NCI-H1105 treated with DMSO at 0.1 percent for 48 hours (cell line): Measurements from ENCODE around the gene VPS13D.
A peak's percentile ranks its signal among the peaks of the same experiment; 100 is the strongest.
"Not testable (repeated sequence)": the region's sequence is repeated elsewhere in the genome, so short reads cannot be mapped to it uniquely, and the experiment has no call there.

Experiments used
- DNase-seq: peaks from one replicate; lab custom pipeline; 2025; lab: John Stamatoyannopoulos, UW

Gene VPS13D

DNA sequence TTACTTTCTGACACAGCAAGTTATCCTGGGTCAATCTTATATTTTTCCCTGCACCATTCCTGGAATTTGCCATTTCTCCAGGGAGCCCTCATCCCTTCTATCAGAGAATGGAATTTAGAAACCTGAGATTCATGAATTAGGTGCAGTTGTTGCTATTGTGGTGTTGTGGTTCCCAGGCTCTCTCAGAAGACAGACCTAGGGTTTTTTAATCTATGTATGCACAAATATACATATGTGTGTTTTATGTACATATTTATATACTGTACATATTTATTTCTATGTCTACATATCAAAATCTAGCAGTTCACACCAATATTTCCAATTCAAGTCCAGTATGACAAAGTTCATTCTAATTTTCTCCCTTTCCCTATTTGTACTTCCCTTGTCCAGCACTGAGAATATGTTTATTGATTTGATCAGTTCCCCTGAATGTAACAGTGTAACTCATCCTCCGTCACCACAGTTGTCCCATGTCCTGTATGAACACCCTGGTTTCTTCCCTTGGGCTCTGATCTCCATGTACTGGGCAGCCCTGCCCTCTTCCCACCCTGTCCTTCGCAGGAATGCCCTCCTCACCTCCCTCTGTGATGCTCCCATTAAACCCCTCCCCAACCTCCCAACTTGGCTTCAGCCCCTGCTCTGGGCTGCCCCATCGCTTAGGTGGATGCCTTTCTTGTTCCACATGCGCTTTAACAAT lies 145.5 kb downstream of the VPS13D start:
- DNase-seq = no peak

- DNase-seq = no peak
These were observed 146.6 kb downstream of the VPS13D start for GRCh38 chr1:12376236-12377045.

- DNase-seq = no peak
These were observed 150.8 kb downstream of the VPS13D start for GRCh38 chr1:12380326-12381249.

- DNase-seq = no peak
These were observed 153.2 kb downstream of the VPS13D start for GRCh38 chr1:12383001-12383400.

DNA sequence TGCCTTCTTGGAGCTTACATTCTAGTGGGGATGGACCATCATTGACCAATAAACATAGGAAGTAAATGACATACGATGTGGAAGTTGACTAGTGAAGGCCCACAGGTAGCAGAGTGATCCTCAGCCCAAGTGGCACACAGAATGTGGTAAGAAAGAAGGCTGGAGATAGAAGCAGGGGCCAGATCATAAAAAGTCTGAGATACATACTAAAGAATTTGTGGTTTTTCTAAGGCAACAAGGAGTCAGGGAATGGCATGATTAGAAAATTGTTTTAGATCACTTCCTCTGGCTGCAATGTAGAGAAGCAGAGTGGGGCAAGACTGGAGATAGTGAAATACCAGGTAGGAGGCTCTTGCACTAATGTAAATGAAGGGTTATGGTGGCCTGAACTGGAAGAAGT lies 154.0 kb downstream of the VPS13D start:
- no peak for DNase-seq

DNA sequence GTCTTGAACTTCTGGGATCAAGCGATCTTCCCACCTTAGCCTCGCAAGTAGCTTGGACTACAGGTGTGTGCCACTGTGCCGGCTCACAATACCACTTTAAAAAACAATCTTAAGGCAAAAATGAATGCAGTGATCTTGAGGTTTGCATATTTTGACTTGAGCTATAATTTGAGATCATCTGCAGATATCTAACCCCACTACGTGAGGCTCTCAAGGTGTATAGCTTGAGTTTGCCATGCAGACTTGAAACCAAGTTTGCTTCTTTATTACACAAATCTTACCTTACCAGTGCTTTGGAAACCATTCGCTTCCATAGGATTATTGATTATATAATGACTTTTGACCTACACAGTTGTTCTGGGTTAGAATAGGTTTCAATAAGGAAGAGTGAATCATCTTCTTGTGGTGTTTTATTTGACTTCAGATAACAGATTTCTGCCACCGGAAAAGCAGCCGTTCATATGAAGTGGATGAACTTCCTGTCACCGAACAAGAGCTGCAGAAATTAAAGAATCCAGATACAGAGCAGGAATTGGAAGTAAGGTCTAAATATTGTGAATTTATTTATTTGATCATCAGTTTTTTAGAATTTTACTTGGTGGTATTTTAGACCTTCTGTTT lies 155.1 kb downstream of the VPS13D start:
- DNase-seq = no peak

- DNase-seq = no peak
These were observed 156.3 kb downstream of the VPS13D start for GRCh38 chr1:12386130-12386529.

DNA sequence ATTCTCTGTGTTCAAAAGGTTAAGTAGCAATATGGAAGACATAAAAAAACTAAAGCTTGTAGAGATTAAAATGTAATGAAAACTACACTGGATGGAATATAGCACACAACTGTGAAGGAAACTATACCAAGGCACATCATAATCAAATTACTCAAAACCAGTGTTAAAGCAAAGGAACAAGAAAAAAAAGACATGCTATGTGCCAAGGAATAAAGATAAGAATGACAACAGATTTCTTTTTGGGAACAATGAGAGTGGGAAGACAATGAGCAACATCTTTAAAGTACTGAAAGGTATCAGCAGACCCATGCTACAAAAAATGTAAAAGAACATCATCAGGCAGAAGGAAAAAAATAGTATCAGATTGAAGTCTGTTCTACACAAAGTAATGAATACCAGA lies 157.8 kb downstream of the VPS13D start:
- DNase-seq = peak; percentile 10

- not testable (repeated sequence) for DNase-seq
These were observed 160.5 kb downstream of the VPS13D start for GRCh38 chr1:12390296-12390695.

GRCh38 chr1:12397462-12398450 lies 167.9 kb downstream of the VPS13D start:
- DNase-seq = no peak

GRCh38 chr1:12398479-12398878 lies 168.6 kb downstream of the VPS13D start:
- DNase-seq = no peak

DNA sequence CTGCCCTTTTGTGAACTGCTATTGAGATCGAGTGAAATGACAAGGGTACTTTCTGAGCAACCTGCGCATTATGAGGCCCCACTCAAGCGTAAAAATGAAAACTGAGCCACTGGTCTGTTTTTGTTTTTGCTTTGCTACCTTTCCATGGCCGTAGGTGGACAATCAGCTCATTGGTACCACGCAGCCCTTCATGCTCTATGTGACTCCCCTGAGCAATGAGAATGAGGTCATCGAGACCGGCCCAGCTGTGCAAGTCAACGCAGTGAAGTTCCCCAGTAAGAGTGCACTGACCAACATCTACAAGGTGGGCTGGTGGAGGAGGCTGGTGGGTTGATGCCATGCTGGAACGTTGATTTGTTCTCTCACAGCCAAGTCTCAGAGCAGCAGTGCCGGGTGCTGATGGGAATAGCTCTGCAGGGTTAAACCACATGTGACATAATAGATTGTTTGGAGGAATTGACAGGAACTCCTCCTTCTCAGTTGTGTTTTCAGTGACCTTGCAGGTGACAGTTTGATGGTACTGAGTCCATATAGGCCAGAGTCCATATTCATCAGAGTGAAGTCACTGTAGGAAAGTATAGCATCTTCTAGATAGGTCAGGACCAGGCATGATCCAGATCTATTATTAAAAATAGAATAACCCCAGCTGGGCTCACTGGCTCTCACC lies 170.3 kb downstream of the VPS13D start:
- DNase-seq = no peak

GRCh38 chr1:12402159-12402673 lies 172.4 kb downstream of the VPS13D start:
- DNase-seq = no peak

DNA sequence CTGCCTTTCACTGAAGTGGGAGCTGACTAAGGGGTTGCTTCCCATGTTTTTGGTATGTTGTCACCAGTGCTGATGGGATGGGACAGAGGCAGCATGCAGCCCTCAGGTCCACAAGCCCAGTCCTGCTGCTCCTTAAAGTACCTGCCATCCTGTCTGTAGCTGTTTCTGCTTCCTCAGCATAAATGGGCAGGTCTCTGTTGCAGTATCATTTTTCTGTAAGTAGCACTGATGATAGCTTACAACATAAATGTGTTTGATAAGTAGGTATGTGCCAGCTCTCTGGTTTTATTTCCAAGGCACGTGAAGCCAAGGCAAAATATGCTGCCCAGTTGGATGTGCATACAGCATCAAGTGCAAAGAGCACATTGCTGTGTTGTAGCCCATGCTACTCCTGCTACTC lies 173.0 kb downstream of the VPS13D start:
- DNase-seq = no peak

DNA sequence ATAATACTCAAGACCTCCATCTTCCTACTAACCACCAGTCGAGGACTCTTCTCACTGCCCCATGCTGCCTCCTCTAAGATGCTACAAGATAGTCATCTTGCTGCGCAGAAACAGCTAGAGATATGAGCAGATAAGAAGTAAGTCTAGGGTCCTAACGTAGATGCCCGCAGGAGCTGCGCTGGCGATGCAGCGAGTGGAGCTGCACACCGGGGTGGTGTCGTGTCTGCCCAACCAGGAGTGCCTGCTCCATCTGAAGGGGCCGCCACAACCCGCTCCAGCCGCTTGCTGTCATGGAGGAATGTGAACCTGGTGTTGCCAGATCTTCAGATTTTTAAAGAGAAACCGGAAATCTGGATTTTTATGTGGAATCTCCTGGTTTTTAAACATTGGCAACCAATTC lies 175.1 kb downstream of the VPS13D start:
- DNase-seq = no peak

GRCh38 chr1:12405325-12406210 lies 175.7 kb downstream of the VPS13D start:
- no peak for DNase-seq

DNA sequence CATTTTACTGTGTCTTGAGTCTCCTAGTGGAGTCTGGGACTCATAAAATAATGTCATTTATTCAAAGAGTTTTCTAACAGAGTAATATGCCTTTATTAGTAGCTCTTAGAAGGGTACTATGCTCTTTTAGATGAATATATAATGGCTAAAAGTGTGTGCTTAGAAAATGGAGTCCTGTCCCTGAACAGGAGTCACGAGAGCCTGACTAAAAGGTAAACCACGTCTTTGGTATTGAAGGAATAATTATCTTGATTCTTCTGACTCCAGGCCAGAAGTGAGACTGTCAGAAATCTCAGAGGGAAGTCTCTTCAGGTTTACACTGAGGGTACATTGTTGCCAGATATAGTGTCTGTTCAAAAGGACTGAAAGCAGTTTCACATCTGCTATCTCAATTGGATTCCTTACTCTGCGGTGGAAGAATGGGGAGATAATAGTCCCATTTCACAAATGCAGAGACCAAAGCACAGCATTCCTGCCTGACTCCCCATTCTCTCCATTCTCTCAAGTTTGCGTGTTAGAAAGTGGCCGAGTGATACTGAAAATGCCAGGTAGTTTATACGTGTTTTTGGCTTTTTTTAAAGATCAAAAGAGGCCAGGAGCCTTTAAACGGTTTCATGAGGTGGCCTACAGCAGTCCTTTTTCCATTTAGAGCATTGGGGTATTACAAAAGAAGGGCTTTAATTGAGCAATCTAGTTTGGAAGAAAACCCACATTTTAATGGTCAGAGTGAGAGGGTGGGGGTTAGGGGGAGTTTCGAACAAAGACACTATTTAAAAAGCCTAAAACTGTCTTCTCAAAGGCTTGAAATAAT lies 176.6 kb downstream of the VPS13D start:
- no peak for DNase-seq
